Common myeloid progenitor, CD34-positive (primary cell): ENCODE results near the gene SLC35D3.
"Not testable (repeated sequence)": the region's sequence is repeated elsewhere in the genome, so short reads cannot be mapped to it uniquely, and the experiment has no call there.

Source experiments
- CTCF ChIA-PET: fragments of 350-600 bp; sonication (Branson Sonifier 250); formaldehyde crosslinking; loops from one replicate; lab custom pipeline; 2021; ENCODE audit warnings: antibody characterized with exemption; lab: Charles Lee
- POLR2A ChIA-PET: fragments of 350-600 bp; sonication (Branson Sonifier 250); formaldehyde crosslinking; loops from one replicate; lab custom pipeline; 2021; ENCODE audit warnings: antibody characterized with exemption; lab: Charles Lee
- DNase-seq, 3 donors: peaks; one replicate each; pipeline versions ENCODE4 v3.0.0 to v3.0.0-alpha.2; 2013
- H3K27ac ChIP-seq, 2 experiments: 1 replicate in 1 of 2; 2 replicates in 1 of 2; pipeline ENCODE4 v1.7.0; 2013; ENCODE audit warnings: inconsistent platforms in 2 of 2, low read length in 2 of 2, mild to moderate bottlenecking in 2 of 2, low read depth in 1 of 2, moderate library complexity in 1 of 2; ENCODE audit not compliant: severe bottlenecking in 2 of 2, insufficient read depth in 1 of 2, poor library complexity in 1 of 2
- H3K27me3 ChIP-seq, 5 experiments: replicated peaks in 2 of 5; 1 replicate in 3 of 5; 2 replicates in 2 of 5; pipeline versions ENCODE4 v1.6.1 to v1.7.0; 2013; ENCODE audit warnings: low read length in 4 of 5, mild to moderate bottlenecking in 2 of 5, moderate library complexity in 2 of 5, inconsistent platforms in 1 of 5; ENCODE audit not compliant: insufficient read depth in 5 of 5, control insufficient read depth in 4 of 5
- H3K36me3 ChIP-seq, 4 experiments: 1 replicate in 2 of 4; 2 replicates in 2 of 4; pipeline versions ENCODE4 v1.6.1 to v1.7.0; 2013; ENCODE audit warnings: low read length in 3 of 4, control low read depth in 1 of 4, mild to moderate bottlenecking in 1 of 4; ENCODE audit not compliant: control insufficient read depth in 4 of 4, insufficient read depth in 4 of 4
- H3K4me1 ChIP-seq, 4 experiments: 1 replicate in 3 of 4; 2 replicates in 1 of 4; pipeline versions ENCODE4 v1.6.1 to v1.7.1; 2013; ENCODE audit warnings: low read length in 3 of 4, mild to moderate bottlenecking in 3 of 4, control low read depth in 1 of 4, inconsistent platforms in 1 of 4, moderate library complexity in 1 of 4; ENCODE audit not compliant: control insufficient read depth in 4 of 4, insufficient read depth in 4 of 4; ENCODE audit errors: control extremely low read depth in 1 of 4
- H3K4me3 ChIP-seq, 7 experiments: 1 replicate in 4 of 7; 2 replicates in 3 of 7; pipeline versions ENCODE4 v1.5.1 to v1.7.0; 2013; ENCODE audit warnings: mild to moderate bottlenecking in 7 of 7, low read length in 6 of 7, moderate library complexity in 6 of 7, inconsistent platforms in 2 of 7, low read depth in 2 of 7, control low read depth in 1 of 7; ENCODE audit not compliant: insufficient read depth in 4 of 7, control insufficient read depth in 1 of 7; ENCODE audit errors: extremely low read depth in 1 of 7
- H3K9me3 ChIP-seq, 5 experiments: 1 replicate in 4 of 5; 2 replicates in 1 of 5; pipeline versions ENCODE4 v1.6.1 to v1.7.1; 2013; ENCODE audit warnings: low read length in 4 of 5, mild to moderate bottlenecking in 2 of 5, inconsistent platforms in 1 of 5, low read depth in 1 of 5, moderate library complexity in 1 of 5; ENCODE audit not compliant: control insufficient read depth in 4 of 5, insufficient read depth in 2 of 5; ENCODE audit errors: control extremely low read depth in 1 of 5
- WGBS: methylation state at CpG from one replicate; pipeline ENCODE4 v1.1.5; 2013; ENCODE audit not compliant: insufficient coverage; 5-methylcytosine and 5-hydroxymethylcytosine counted together

Gene SLC35D3

GRCh38 chr6:136968837-136969236, 46.7 kb downstream of the SLC35D3 start:
- peaks cover 0 to 14% (median 4%) of the 10 kb centered on the region in 5 experiments for H3K27me3 ChIP-seq
- no peaks in the 10 kb centered on the region for H3K9me3 ChIP-seq
- no peak for DNase-seq
- WGBS = 89% methylated on average over 5 of the region's 7 CpGs
- H3K36me3 ChIP-seq = no peaks in the 10 kb centered on the region
- peaks cover 0 to 2% (median 0%) of the 10 kb centered on the region in 4 experiments for H3K4me1 ChIP-seq
- POLR2A ChIA-PET = no interaction called here
- no peak overlapping the region for H3K4me3 ChIP-seq
- CTCF ChIA-PET = interaction anchor here (0.6 to 1.5 kb wide), 5 partner anchors 11 to 775 kb away, joined by 3 to 4 read pairs (median 3); no protein-coding TSS in a partner anchor
- no peak overlapping the region for H3K27ac ChIP-seq

- Histone ChIP-seq H3K4me1 (peaks cover 0 to 2% (median 0%) of the 10 kb centered on the region in 4 experiments), H3K27me3 (peaks cover 0 to 14% (median 4%) of the 10 kb centered on the region in 5 experiments), H3K9me3 (no peaks in the 10 kb centered on the region), H3K27ac (no peak overlapping the region), H3K36me3 (no peaks in the 10 kb centered on the region), H3K4me3 (no peak overlapping the region)
- ChIA-PET POLR2A (no interaction called here), CTCF (interaction anchor here (0.9 to 1.5 kb wide), 4 partner anchors 10 to 44 kb away, joined by 3 to 4 read pairs (median 3); no protein-coding TSS in a partner anchor)
- 100% methylated on average over 2 of the region's 5 CpGs for WGBS
- DNase-seq = no peak
Measured at GRCh38 chr6:136969433-136969832, 47.3 kb downstream of the SLC35D3 start.

GRCh38 chr6:136969930-136970329, 47.8 kb downstream of the SLC35D3 start:
- Histone ChIP-seq H3K9me3 (no peaks in the 10 kb centered on the region), H3K36me3 (no peaks in the 10 kb centered on the region), H3K4me1 (peaks cover 0 to 2% (median 0%) of the 10 kb centered on the region in 4 experiments), H3K27me3 (peaks cover 0 to 14% (median 4%) of the 10 kb centered on the region in 5 experiments), H3K4me3 (no peak overlapping the region), H3K27ac (no peak overlapping the region)
- ChIA-PET CTCF (interaction anchor here (1.0 to 2.2 kb wide), 3 partner anchors 10 to 25 kb away, joined by 3 to 8 read pairs (median 3); no protein-coding TSS in a partner anchor), POLR2A (no interaction called here)
- 98% methylated on average over 4 of the region's 4 CpGs for WGBS
- no peak for DNase-seq

GRCh38 chr6:136971609-136972008, 49.5 kb downstream of the SLC35D3 start:
- Histone ChIP-seq H3K36me3 (no peaks in the 10 kb centered on the region), H3K9me3 (no peaks in the 10 kb centered on the region), H3K4me1 (peaks cover 0 to 2% (median 0%) of the 10 kb centered on the region in 4 experiments), H3K27me3 (peaks cover 0 to 14% (median 6%) of the 10 kb centered on the region in 5 experiments), H3K4me3 (no peak overlapping the region), H3K27ac (no peak overlapping the region)
- ChIA-PET CTCF (interaction anchor here (0.6 to 3.0 kb wide), 4 partner anchors 9 to 122 kb away, joined by 3 to 9 read pairs (median 6); no protein-coding TSS in a partner anchor), POLR2A (no interaction called here)
- 98% methylated on average over 5 of the region's 6 CpGs for WGBS
- DNase-seq = no peak

GRCh38 chr6:136973781-136974180, 51.7 kb downstream of the SLC35D3 start:
- POLR2A ChIA-PET, H3K27ac ChIP-seq, H3K4me1 ChIP-seq, DNase-seq, H3K9me3 ChIP-seq, H3K4me3 ChIP-seq, H3K36me3 ChIP-seq: not testable (repeated sequence)
- peaks cover 0 to 11% (median 3%) of the 10 kb centered on the region in 5 experiments for H3K27me3 ChIP-seq
- CTCF ChIA-PET = interaction anchor here (0.8 to 1.2 kb wide), 3 partner anchors 10 to 40 kb away, joined by 3 to 4 read pairs (median 4); no protein-coding TSS in a partner anchor
- WGBS = 88% methylated on average over 8 of the region's 8 CpGs
